Activated B cell treated with CpG ODN at 0.5 μM for 24 hours (primary cell): ENCODE results near the gene MSI2. TPM values are rescaled to one million over a fixed set of nuclear protein-coding genes. Genes with fewer than 3 reads are reported as not detected.
A peak's percentile ranks its signal among the peaks of the same experiment; 100 is the strongest.

Experiments used
- ATAC-seq: fragments of 200-7000 bp; cut with Tn5 transposase; one replicate; pipeline ENCODE4 v1.10.0; 2021; ENCODE audit warnings: low read depth, mild to moderate bottlenecking, moderate library complexity
- CTCF ChIA-PET: fragments of 350-600 bp; sonication (Branson Sonifier 250); formaldehyde crosslinking; loops from one replicate; lab custom pipeline; 2021; ENCODE audit warnings: antibody characterized with exemption; lab: Charles Lee
- POLR2A ChIA-PET: fragments of 350-600 bp; sonication (Branson Sonifier 250); formaldehyde crosslinking; loops from one replicate; lab custom pipeline; 2021; ENCODE audit warnings: antibody characterized with exemption; lab: Charles Lee
- DNase-seq: peaks from one replicate; pipeline ENCODE4 v3.0.0; 2022
- H3K27ac Mint-ChIP-seq: one replicate; pipeline ENCODE4 v1.8.0; 2020; ENCODE audit warnings: mixed read lengths
- H3K27me3 Mint-ChIP-seq: one replicate; pipeline ENCODE4 v1.8.0; 2021; ENCODE audit warnings: mixed read lengths
- H3K36me3 Mint-ChIP-seq: one replicate; pipeline ENCODE4 v1.8.0; 2021; ENCODE audit warnings: low read depth, mixed read lengths
- H3K4me1 Mint-ChIP-seq: one replicate; pipeline ENCODE4 v1.8.0; 2021; ENCODE audit warnings: mixed read lengths
- H3K4me3 Mint-ChIP-seq: one replicate; pipeline ENCODE4 v1.8.0; 2020; ENCODE audit warnings: mild to moderate bottlenecking, mixed read lengths
- H3K9me3 Mint-ChIP-seq: one replicate; pipeline ENCODE4 v1.8.0; 2020; ENCODE audit warnings: mixed read lengths
- CTCF ChIP-seq: fragments of 200-600 bp; IDR thresholded peaks from one replicate; pipeline ENCODE4 v1.8.0; 2022; ENCODE audit warnings: antibody characterized with exemption, mild to moderate bottlenecking
- intact Hi-C: fragments of 100-400 bp; cut with micrococcal nuclease; formaldehyde crosslinking; loops from one replicate; pipeline ENCODE4 v1.15.1; 2024
- total RNA-seq: library from RNA; stranded (reverse); gene quantifications from 2 replicates; pipeline ENCODE4 v1.2.3, GENCODE V29; 2022

MSI2 gene
- total RNA-seq, 1 donor from 2014 or later, result 102 TPM

GRCh38 chr17:57375770-57376225 is 119.5 kb downstream of the MSI2 start:
- Mint-ChIP-seq H3K9me3 (no peaks in the 10 kb centered on the region), H3K36me3 (peaks cover 15% of the 10 kb centered on the region), H3K27ac (no peak overlapping the region), H3K4me3 (no peak overlapping the region), H3K27me3 (no peaks in the 10 kb centered on the region), H3K4me1 (peaks cover 13% of the 10 kb centered on the region)
- no peak for DNase-seq
- TF ChIP-seq CTCF, result no peak
- intact Hi-C loops, result no loop called here
- ChIA-PET POLR2A (no interaction called here), CTCF (no interaction called here)
- no peak for ATAC-seq

- Mint-ChIP-seq H3K36me3 (peaks cover 15% of the 10 kb centered on the region), H3K27me3 (no peaks in the 10 kb centered on the region), H3K27ac (no peak overlapping the region), H3K4me3 (no peak overlapping the region), H3K4me1 (peaks cover 13% of the 10 kb centered on the region), H3K9me3 (no peaks in the 10 kb centered on the region)
- DNase-seq (no peak), ATAC-seq (no peak)
- TF ChIP-seq CTCF, result no peak
- ChIA-PET CTCF (no interaction called here), POLR2A (no interaction called here)
- intact Hi-C loops, result no loop called here
Observed at GRCh38 chr17:57377094-57377493, 120.8 kb downstream of the MSI2 start.

- TF ChIP-seq CTCF, result no peak
- POLR2A ChIA-PET, result no interaction called here
- DNase-seq (no peak), ATAC-seq (no peak)
- Mint-ChIP-seq H3K4me1 (peaks cover 13% of the 10 kb centered on the region), H3K4me3 (no peak overlapping the region), H3K27me3 (no peaks in the 10 kb centered on the region), H3K27ac (peak overlapping the region; percentile 51), H3K36me3 (peaks cover 16% of the 10 kb centered on the region), H3K9me3 (peaks cover 6% of the 10 kb centered on the region)
- intact Hi-C loops, result no loop called here
- CTCF ChIA-PET, result no interaction called here
Observed at GRCh38 chr17:57379237-57379894, 123.0 kb downstream of the MSI2 start.

GRCh38 chr17:57379895-57380434 is 123.6 kb downstream of the MSI2 start:
- peaks cover 20% of the 10 kb centered on the region for H3K36me3 Mint-ChIP-seq
- TF ChIP-seq CTCF, result no peak
- intact Hi-C loops, result no loop called here
- peaks cover 18% of the 10 kb centered on the region for H3K4me1 Mint-ChIP-seq
- CTCF ChIA-PET, result no interaction called here
- H3K27me3 Mint-ChIP-seq, result no peaks in the 10 kb centered on the region
- H3K4me3 Mint-ChIP-seq, result no peak overlapping the region
- ATAC-seq (no peak), DNase-seq (no peak)
- peak overlapping the region; percentile 38 for H3K27ac Mint-ChIP-seq
- POLR2A ChIA-PET, result no interaction called here
- peaks cover 6% of the 10 kb centered on the region for H3K9me3 Mint-ChIP-seq

GRCh38 chr17:57381498-57381897 is 125.2 kb downstream of the MSI2 start:
- DNase-seq (no peak), ATAC-seq (no peak)
- no peaks in the 10 kb centered on the region for H3K27me3 Mint-ChIP-seq
- peaks cover 6% of the 10 kb centered on the region for H3K9me3 Mint-ChIP-seq
- H3K36me3 Mint-ChIP-seq, result peaks cover 17% of the 10 kb centered on the region
- ChIA-PET CTCF (no interaction called here), POLR2A (no interaction called here)
- H3K4me1 Mint-ChIP-seq, result peaks cover 28% of the 10 kb centered on the region
- H3K27ac Mint-ChIP-seq, result no peak overlapping the region
- intact Hi-C loops, result no loop called here
- no peak overlapping the region for H3K4me3 Mint-ChIP-seq
- TF ChIP-seq CTCF, result no peak
